ENCODE measurements around the gene MYLK.

- no peak for TF ChIP-seq CTCF (IDR thresholded peaks at IDR 0.05; ENCODE audit: low read length)
- TF ChIP-seq EZH2 (IDR thresholded peaks at IDR 0.05; ENCODE audit: borderline replicate concordance, low read length), result no peak
These were observed 185.3 kb downstream of the MYLK start for GRCh38 chr3:123698813-123699212.

All from OCI-LY1 (cell line).